Fibroblast of skin of left biceps (primary cell): Measurements from ENCODE around the gene DBH.

Source experiments
- DNase-seq, 2 experiments: peaks; one replicate each; pipeline ENCODE4 v3.0.0-alpha.2; 2013; ENCODE audit warnings: low read depth in 2 of 2

DBH gene

GRCh38 chr9:133635533-133636531 lies at the start of gene DBH:
Gene DBH (plus strand): TSS chr9:133636363. CDS start chr9:133636372, 9 bp downstream.
- DNase-seq, result no peak

- no peak for DNase-seq
These were observed 49.1 kb upstream of the DBH start for GRCh38 chr9:133587051-133587450.

GRCh38 chr9:133587466-133587865 lies 48.7 kb upstream of the DBH start:
- no peak for DNase-seq

GRCh38 chr9:133589454-133590227 lies 46.5 kb upstream of the DBH start:
- no peak for DNase-seq

GRCh38 chr9:133590231-133590855 lies 45.8 kb upstream of the DBH start:
- DNase-seq, result no peak

DNA sequence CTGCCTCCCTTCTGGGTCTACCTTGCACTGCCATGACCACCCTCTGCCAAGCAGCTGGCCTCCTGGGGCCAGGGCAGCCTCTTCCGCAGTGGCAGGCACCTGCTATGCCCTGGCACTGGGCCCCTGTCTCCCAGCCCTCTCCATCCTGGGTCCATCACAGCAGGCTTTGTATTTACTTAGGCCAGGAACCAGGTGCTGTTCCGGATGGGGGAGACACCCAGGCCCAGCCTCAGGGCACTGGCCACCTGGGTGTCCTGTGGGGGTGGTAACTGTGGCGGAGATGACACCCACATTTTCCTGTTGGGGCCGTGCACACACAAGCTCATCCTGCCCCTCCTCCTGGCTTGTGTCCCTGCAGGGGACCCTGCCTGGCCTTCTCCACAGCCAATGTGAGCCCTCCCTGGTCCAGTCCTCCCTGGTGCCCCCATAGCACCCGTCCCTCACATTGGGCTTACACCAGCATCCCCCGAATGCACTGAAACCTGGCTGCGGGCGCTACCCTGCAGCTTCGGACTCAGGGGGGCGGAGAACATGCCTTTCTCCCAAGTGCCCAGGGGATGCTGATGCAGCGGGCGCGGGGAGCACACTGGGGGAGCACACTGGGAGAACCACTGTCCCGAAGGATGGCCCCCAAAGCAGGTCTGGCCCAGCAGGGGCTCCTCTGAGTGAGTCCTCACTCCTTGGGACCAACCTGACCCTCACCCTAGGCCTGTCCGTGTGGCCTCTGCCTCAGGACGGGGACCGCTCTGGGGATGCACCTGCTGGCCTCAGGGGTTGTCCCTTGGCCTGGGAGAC lies 44.9 kb upstream of the DBH start:
- no peak for DNase-seq

GRCh38 chr9:133591985-133592384 lies 44.2 kb upstream of the DBH start:
- DNase-seq, result no peak

GRCh38 chr9:133592731-133593409 lies 43.3 kb upstream of the DBH start:
- DNase-seq, result no peak

DNA sequence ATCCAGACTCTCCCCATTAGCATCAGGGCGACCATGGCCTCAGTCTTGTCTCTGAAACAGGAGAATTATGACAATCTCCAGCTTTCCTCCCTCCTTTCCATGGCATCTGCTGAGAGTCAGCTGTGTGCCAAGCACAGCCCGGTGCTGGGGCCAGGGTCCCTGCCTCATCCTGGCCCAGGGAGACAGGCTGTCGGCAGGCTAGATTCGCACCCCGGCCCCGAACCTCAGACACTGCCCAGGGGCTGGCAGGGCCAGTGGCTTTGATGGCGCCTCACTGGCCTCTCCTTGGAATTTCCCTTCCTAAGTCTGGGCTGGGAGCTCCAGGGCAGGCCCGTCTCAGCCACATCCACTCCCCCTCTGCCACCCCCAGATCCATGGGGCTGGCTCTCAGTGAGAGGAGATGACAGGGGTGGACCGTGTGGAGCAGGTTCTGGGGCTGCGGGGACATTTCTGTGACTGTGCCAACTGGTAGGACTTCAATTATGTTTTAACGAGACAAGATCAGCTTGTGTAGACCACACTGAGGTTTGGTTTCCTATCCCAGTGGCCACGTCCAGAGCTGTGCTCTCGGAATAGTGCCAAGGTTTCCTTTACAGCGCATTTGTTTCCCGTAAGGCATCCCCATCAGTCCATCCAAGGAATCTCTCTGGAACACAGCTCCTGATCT lies 42.4 kb upstream of the DBH start:
- no peak for DNase-seq

DNA sequence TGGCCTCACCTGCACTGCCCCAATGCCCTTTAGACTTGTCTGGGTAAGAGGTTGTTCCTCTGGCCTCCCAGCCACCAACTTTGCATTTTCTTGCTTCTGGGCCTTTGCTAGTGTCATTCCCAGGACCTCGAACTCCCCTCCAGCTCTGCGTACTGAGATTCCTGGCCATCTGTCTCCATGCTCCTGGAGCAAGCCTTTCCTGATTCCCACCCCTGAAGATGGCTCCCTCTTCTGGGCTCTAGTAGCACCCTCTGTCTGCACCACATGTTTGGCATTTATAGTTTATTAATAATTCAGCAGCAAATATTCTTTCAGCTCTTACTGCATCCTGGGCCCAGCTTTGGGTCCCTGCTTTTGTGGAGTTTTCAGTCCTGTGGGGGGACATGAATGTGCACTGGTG lies 41.9 kb upstream of the DBH start:
- DNase-seq, result no peak

GRCh38 chr9:133595910-133596309 lies 40.3 kb upstream of the DBH start:
- no peak for DNase-seq

DNA sequence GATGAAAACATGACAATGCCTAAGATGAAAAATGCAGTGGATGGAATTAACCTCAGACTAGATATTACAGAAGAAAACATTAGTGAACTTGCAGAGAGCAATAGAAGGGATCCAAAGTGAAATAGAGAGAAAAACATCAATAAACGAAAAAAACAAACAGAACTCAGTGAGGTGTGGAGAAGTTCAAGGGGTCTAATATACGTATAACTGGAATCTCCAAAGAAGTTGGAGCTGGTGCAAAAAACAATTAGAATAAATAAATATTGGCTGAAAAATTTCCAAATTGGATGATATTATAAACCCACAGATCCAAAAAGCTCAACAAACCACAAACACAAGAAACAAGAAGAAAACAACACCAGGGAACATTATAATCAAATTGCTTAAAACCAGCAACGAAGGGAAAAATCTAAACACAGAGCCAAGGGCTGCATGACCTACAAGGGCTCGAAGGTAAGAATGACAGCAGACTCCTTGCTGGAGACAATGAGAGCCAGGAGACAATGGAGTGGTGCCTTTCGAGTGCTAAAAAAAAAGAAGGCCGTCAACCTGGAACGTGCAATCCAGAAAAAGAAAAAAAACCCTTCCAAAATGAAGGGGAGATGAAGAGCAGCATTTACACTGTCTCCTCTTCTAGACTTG lies 38.7 kb upstream of the DBH start:
- DNase-seq, result no peak

DNA sequence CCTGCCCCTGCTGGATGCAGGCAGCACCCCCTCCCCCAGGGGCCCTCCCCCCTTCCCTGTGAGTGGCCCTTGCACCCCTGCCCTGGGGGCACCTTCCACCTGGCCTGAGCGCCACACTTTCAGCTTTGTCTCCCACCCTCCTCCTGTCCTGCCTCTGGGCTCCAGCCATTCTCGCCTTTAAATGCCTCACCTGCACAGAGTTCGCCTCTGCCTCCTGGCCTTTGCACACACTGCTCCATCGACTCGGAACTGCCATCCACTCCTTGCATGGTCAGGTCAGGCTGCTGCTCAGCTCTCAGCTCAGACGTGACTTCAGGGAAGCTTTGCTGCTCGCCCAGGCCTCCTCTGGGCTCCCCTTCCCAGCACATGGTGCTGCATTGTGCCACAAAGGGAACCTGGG lies 37.2 kb upstream of the DBH start:
- no peak for DNase-seq

DNA sequence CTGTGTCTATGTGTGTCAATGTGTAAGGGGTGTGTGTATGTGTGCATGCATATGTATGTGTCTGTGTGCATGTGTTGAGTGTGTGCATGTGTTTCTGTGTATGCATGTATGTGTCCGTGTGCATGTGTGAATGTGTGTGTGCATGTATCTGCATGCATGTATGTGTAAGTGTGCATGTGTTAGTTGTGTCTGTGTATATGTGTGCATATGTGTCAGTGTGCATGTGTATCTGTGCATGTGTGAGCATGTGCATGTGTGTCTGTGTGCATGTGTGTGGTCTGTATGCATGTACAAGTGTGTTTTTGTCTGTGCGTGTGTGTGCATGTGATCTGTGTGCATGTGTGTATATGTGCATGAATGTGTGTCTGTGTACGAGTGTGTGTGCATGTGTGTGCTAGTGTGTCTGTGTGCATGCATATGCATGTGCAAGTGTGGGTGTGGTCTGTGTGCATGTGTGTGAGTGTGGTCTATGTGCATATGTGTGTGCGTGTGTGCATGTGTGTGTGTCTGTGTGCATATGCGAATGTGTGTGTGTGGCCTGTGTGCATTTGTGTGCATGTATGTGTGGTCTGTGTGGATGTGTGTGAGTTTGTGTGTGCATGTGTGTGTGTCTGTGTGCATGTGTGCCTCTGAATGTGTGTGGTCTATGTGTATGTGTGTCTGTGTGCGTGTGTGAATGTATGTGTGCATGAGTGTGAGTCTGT lies 36.5 kb upstream of the DBH start:
- no peak for DNase-seq

DNA sequence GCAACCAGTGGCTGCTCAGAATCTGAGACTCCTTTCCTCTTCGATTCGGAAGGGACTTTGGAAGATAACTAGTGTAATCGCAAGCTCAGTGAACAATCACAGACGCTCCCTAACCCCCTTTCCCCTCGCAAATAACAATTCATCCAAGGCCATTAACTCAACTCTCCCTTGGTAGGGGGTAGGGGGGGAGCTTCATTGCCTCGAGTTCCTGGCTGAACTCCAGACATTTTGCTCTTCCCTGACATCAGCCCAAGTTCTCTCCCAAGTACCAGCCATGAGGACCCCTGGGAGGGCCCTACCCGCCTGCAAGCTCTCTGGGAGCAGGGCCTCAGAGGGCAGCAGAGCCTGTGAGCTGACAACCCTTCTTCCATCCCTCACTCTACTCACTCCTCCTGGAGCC lies 35.4 kb upstream of the DBH start:
- no peak for DNase-seq

- DNase-seq, result no peak
These were observed 34.4 kb upstream of the DBH start for GRCh38 chr9:133601746-133602145.

GRCh38 chr9:133602277-133602676 lies 33.9 kb upstream of the DBH start:
- no peak for DNase-seq

DNA sequence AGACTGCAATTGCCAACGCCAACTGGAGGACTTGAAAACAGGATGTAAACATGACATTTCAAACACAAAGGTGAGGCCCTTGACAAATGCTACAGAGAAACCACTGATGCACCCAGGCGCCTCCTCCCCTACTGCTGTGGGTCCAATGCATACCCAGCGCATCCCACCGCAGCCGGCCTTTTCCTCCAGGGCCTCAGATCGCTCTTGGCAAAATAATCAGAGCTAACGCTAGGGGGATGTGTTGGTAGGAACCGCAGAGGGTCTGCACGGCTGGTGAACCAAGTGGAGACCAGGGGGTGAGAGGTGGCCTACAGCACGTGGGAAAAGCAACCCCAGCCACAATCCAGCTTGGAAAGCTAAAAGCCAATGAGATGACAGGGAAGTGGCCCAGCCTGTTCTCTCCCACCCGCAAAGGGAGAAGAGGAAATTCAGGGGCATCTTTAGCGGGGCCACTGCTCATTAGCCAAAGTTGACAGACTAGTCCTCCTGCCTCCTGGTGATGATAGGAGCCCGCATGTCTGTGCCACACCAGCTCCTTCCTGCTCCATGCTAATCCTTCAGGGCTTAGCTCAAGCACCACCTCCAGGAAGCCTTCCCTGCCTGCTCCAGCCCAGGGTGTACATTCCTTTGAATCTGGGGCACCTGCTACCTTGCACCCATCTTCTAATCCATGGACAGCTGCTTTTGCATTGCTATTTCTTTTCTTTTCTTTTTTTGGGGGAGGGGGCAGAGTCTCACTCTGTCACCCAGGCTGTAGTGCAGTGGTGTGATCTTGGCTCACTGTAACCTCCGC lies 32.8 kb upstream of the DBH start:
- DNase-seq, result no peak
